ENCODE data around the gene MUC6.

GRCh38 chr11:1077033-1077416, 40.5 kb upstream of the MUC6 start:
- TF ChIP-seq NFIC (IDR thresholded peaks at IDR 0.05) (no peak), EP300 (IDR thresholded peaks at IDR 0.05; ENCODE audit: borderline replicate concordance) (no peak), TAF1 (IDR thresholded peaks at IDR 0.05; ENCODE audit: low read depth) (no peak), YY1 (IDR thresholded peaks at IDR 0.05; ENCODE audit: low read depth) (no peak), FOXM1 (IDR thresholded peaks at IDR 0.05; ENCODE audit: borderline replicate concordance, low read depth) (no peak), RAD21 (IDR thresholded peaks at IDR 0.05; ENCODE audit: low read depth) (no peak), CEBPB (IDR thresholded peaks at IDR 0.05) (no peak)
- TF ChIP-seq, protein P1, sequence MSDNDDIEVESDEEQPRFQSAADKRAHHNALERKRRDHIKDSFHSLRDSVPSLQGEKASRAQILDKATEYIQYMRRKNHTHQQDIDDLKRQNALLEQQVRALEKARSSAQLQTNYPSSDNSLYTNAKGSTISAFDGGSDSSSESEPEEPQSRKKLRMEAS (IDR thresholded peaks at IDR 0.05), result no peak

All from Ishikawa (cell line).